ENCODE measurements around the gene ADPRM. TPM values are rescaled to one million over a fixed set of nuclear protein-coding genes. Genes with fewer than 3 reads are reported as not detected.

The ADPRM gene
- total RNA-seq, 1 experiment from 2014 or later = 7.9 TPM

DNA sequence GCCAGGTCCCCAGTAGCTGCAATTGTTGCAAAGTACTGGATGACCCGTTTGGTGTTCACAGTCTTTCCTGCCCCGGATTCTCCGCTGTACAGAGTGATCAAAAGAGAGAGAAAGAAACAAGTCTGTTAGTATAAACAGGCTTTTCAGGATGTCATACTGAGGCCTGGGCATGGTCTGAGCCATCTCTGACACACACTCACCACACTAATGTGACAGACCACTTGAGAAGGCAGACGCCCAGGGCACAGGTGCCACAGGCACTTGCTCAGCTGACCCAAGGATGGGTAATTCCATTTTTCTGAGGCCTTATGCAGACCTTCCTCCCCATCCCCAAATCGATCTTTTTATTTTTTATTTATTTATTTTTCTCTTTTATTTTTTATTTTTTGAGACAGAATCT, 47.8 kb upstream of the ADPRM start:
- RAD21 ChIA-PET (ENCODE audit: low non-redundant PET in 1 of 2, low total read pairs in 2 of 2, uncharacterized antibody in 2 of 2, unreplicated experiment in 2 of 2) = no interaction called here
- Histone ChIP-seq H3K79me2 (ENCODE audit: insufficient read depth, low read length) (no peaks in the 10 kb centered on the region), H3K4me1 (ENCODE audit: control insufficient read depth in 1 of 2, insufficient read depth in 2 of 2, low read length in 2 of 2) (no peaks in the 10 kb centered on the region), H3K27ac (ENCODE audit: low read depth, low read length) (no peak overlapping the region), H3K4me2 (ENCODE audit: low read length) (no peak overlapping the region), H3K36me3 (ENCODE audit: control insufficient read depth in 1 of 2, insufficient read depth in 2 of 2, low read length in 2 of 2) (no peaks in the 10 kb centered on the region), H3K27me3 (ENCODE audit: insufficient read depth, low read length) (no peaks in the 10 kb centered on the region), H3K9ac (ENCODE audit: low read length) (no peak overlapping the region), H3K4me3 (replicated peaks in 1 of 2; ENCODE audit: low read depth in 1 of 2, low read length in 2 of 2) (no peak overlapping the region), H4K20me1 (ENCODE audit: insufficient read depth) (no peaks in the 10 kb centered on the region), H3K9me3 (ENCODE audit: control insufficient read depth in 1 of 2, insufficient read depth in 1 of 2, low read depth in 1 of 2, low read length in 2 of 2) (no peaks in the 10 kb centered on the region), H3K9me2 (ENCODE audit: insufficient read depth) (no peaks in the 10 kb centered on the region), H2AFZ (ENCODE audit: low read depth, low read length, poor library complexity, severe bottlenecking) (no peak overlapping the region)
- POLR2A ChIA-PET = no interaction called here
- ATAC-seq (no peak), DNase-seq (ENCODE audit: low read depth, low spot score) (no peak)
- CTCF ChIA-PET = interaction anchor here (0.6 kb wide), 1 partner anchor 226 kb away, joined by 3 read pairs; no protein-coding TSS in a partner anchor
- TF ChIP-seq YY1 (IDR thresholded peaks at IDR 0.05; ENCODE audit: extremely low read depth, insufficient replicate concordance, low read depth, low read length) (no peak), SP1 (IDR thresholded peaks at IDR 0.05; ENCODE audit: low read depth) (no peak), ZFX (IDR thresholded peaks at IDR 0.05) (no peak), JUND (IDR thresholded peaks at IDR 0.05) (no peak), REST (IDR thresholded peaks at IDR 0.05; ENCODE audit: low read depth) (no peak), EZH2 (IDR thresholded peaks at IDR 0.05) (no peak), EZH2phosphoT487 (IDR thresholded peaks at IDR 0.05; ENCODE audit: borderline replicate concordance) (no peak), CEBPB (IDR thresholded peaks at IDR 0.05; ENCODE audit: low read depth) (no peak), FOSL1 (IDR thresholded peaks at IDR 0.05; ENCODE audit: low read depth) (no peak), SIN3A (IDR thresholded peaks at IDR 0.05; ENCODE audit: low read depth) (no peak), RAD21 (IDR thresholded peaks at IDR 0.05; ENCODE audit: low read depth) (no peak), ZNF274 (IDR thresholded peaks at IDR 0.05; ENCODE audit: low read depth, low read length) (no peak), CTCF (IDR thresholded peaks at IDR 0.05 in 2 of 3, conservative IDR thresholded peaks at IDR 0.05 in 1 of 3; ENCODE audit: borderline replicate concordance in 1 of 3, insufficient read depth in 1 of 3, low read depth in 2 of 3, low read length in 2 of 3) (no peak), MAX (IDR thresholded peaks at IDR 0.05) (no peak)
- TF ChIP-seq, protein P1, sequence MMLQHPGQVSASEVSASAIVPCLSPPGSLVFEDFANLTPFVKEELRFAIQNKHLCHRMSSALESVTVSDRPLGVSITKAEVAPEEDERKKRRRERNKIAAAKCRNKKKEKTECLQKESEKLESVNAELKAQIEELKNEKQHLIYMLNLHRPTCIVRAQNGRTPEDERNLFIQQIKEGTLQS (IDR thresholded peaks at IDR 0.05) = no peak
- intact Hi-C loops (cut with micrococcal nuclease) = no loop called here
- no TSS peak for BruUV-seq (replicated peaks)
